GM12875 (cell line): ENCODE results near the gene PCSK6.

Source experiments
- H3K4me3 ChIP-seq: one replicate; pipeline ENCODE4 v1.5.1; 2011; ENCODE audit warnings: low read depth, low read length, control low read depth
- TF ChIP-seq, protein P1 (sequence below): IDR thresholded peaks from 2 replicates; pipeline ENCODE4 v1.5.1; 2011; ENCODE audit warnings: low read depth, mild to moderate bottlenecking, control low read depth, inconsistent platforms, low read length, moderate library complexity, borderline replicate concordance; ENCODE audit not compliant: insufficient read depth

The PCSK6 gene

DNA sequence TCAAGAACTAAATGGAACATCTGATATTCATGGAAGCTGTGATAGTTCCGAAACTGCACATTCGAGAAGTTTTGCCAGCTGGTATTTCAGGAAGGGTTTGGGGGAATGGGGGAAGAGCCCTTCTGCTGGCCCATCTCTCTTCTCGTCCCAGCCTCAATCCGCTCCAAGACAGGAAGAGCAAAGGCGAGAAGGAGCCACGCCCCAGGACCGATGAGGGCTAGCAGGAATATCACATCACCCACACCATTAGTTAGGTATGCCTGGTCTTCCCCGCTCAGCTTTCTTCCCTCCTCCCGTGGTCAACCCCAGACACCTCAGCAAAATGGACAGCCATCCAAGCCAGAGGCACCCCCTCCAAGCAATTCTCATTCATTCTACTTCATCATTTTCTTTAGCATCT, 14.9 kb upstream of the PCSK6 start:
- TF ChIP-seq, protein P1, sequence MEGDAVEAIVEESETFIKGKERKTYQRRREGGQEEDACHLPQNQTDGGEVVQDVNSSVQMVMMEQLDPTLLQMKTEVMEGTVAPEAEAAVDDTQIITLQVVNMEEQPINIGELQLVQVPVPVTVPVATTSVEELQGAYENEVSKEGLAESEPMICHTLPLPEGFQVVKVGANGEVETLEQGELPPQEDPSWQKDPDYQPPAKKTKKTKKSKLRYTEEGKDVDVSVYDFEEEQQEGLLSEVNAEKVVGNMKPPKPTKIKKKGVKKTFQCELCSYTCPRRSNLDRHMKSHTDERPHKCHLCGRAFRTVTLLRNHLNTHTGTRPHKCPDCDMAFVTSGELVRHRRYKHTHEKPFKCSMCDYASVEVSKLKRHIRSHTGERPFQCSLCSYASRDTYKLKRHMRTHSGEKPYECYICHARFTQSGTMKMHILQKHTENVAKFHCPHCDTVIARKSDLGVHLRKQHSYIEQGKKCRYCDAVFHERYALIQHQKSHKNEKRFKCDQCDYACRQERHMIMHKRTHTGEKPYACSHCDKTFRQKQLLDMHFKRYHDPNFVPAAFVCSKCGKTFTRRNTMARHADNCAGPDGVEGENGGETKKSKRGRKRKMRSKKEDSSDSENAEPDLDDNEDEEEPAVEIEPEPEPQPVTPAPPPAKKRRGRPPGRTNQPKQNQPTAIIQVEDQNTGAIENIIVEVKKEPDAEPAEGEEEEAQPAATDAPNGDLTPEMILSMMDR: no peak
- H3K4me3 ChIP-seq: no peak overlapping the region

GRCh38 chr15:101503296-101503599, 13.7 kb upstream of the PCSK6 start:
- H3K4me3 ChIP-seq: no peak overlapping the region
- TF ChIP-seq, protein P1: no peak

DNA sequence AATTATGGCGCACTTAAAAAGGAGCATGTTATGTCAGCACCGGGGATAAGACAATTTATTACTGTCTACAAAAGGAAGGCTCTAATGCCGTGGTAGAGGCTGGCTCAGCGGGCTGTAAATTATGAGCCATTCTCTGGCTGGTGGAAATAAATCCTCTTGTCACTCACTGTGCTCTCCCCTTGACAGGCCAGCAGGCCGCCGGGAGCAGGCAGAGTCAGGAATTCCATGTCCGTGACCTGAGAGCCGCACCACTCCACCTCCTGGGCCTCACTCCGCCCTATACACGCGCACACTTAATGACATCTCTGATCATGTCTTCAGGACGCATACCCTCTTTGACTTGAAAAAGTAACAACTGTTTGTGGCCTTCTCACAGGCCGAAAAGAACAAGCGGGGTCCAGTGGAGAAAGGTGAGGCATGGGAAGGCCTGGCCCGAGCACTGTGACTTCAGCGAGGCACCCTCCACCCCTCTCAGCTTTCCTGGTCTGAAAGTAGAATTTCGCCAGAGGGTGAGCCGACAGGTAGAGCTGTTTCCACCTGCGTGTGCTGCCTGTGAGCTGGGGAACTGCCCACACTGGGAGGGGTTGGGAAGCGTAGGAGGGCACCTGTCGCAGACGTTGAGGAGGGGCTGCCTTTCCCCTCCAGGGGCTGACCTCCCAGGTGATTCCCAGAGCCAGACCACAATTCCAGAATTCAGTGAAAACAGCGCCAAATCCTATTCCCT, 13.2 kb upstream of the PCSK6 start:
- TF ChIP-seq, protein P1: no peak
- H3K4me3 ChIP-seq: no peak overlapping the region

GRCh38 chr15:101501703-101502373, 12.3 kb upstream of the PCSK6 start:
- TF ChIP-seq, protein P1: peak; percentile 74
- H3K4me3 ChIP-seq: no peak overlapping the region

- TF ChIP-seq, protein P1: no peak
Measured at GRCh38 chr15:101500865-101501551, 11.5 kb upstream of the PCSK6 start.

DNA sequence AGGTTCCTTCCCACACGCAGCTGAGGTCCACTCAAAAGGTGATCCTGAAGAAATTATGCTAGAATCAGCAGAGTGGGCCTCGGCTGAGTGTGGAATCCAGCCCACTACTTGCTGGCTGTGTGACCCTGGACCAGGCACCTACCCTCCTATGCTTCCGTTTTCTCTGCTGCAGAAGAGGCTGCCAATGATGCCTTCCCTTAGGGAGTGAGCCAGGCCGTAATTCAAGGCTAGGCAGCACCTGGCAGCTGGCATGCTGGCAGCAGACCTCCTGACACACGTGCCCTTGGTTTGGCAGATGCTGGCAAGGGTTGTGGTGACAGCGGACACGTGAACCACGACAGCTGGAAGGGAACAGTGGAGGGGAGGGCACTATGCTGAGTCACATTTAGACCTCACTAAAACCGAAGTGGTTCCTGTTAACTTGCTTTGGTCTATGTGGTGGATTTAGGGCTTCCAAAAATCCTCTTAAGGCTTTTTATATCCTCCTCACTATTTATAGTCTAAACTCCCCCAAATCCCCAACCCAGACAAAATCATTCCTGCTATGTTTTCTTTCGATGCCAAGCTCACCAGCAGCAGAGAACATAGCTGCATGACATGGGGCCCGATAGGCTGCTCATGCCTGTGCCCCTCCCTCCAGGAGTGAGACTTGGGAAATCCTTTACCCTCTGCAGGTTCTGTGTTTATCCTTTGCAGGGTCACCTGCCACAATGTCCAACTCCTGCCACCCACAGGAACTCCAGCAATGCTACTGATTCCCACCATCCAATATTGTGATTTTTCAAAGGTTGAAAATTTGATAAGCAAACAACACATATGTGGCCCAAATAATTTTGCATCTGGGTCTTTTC, 10.6 kb upstream of the PCSK6 start:
- no peak overlapping the region for H3K4me3 ChIP-seq
- TF ChIP-seq, protein P1: no peak

More at GRCh38 chr15:101500865-101501551, 11.5 kb upstream of the PCSK6 start:
- H3K4me3 ChIP-seq: no peak overlapping the region
